H9 (cell line): ENCODE measurements around the gene HEMGN. TPM values are rescaled to one million over a fixed set of nuclear protein-coding genes. Genes with fewer than 3 reads are reported as not detected.

Experiments
- DNase-seq: peaks from one replicate; pipeline ENCODE4 v3.0.0-alpha.2; 2017
- H2AFZ ChIP-seq: one replicate; pipeline ENCODE4 v1.6.1; 2013; ENCODE audit warnings: mild to moderate bottlenecking, low read length, control low read depth, moderate library complexity
- H2AK5ac ChIP-seq: 2 replicates; pipeline ENCODE4 v1.6.1; 2013; ENCODE audit warnings: low read length, control low read depth, mixed read lengths; ENCODE audit not compliant: insufficient read length
- H2BK120ac ChIP-seq: one replicate; pipeline ENCODE4 v1.6.1; 2013; ENCODE audit warnings: low read depth, mild to moderate bottlenecking, low read length, control low read depth, inconsistent platforms; ENCODE audit not compliant: poor library complexity, severe bottlenecking
- H2BK12ac ChIP-seq: 2 replicates; pipeline ENCODE4 v1.6.1; 2013; ENCODE audit warnings: low read length, control low read depth, mixed read lengths, low read depth; ENCODE audit not compliant: insufficient read length
- H2BK15ac ChIP-seq: 2 replicates; pipeline ENCODE4 v1.6.1; 2013; ENCODE audit warnings: low read depth, low read length, control low read depth
- H2BK20ac ChIP-seq: one replicate; pipeline ENCODE4 v1.6.1; 2013; ENCODE audit warnings: low read depth, mild to moderate bottlenecking, low read length, control low read depth, inconsistent platforms; ENCODE audit not compliant: poor library complexity, severe bottlenecking
- H2BK5ac ChIP-seq: 2 replicates; pipeline ENCODE4 v1.6.1; 2013; ENCODE audit warnings: low read length, control low read depth, mixed read lengths; ENCODE audit not compliant: insufficient read length
- H3K14ac ChIP-seq: 2 replicates; pipeline ENCODE4 v1.6.1; 2013; ENCODE audit warnings: low read length, control low read depth; ENCODE audit not compliant: insufficient read depth
- H3K18ac ChIP-seq: 2 replicates; pipeline ENCODE4 v1.6.1; 2013; ENCODE audit warnings: low read depth, mild to moderate bottlenecking, mixed read lengths, low read length, control low read depth; ENCODE audit not compliant: insufficient read length
- H3K23ac ChIP-seq: 2 replicates; pipeline ENCODE4 v1.6.1; 2013; ENCODE audit warnings: low read length, control low read depth, mixed read lengths, low read depth; ENCODE audit not compliant: insufficient read length
- H3K23me2 ChIP-seq: 2 replicates; pipeline ENCODE4 v1.6.1; 2013; ENCODE audit warnings: low read depth, mild to moderate bottlenecking, mixed read lengths, low read length, control low read depth; ENCODE audit not compliant: insufficient read length, poor library complexity, severe bottlenecking
- H3K27ac ChIP-seq: 2 replicates; pipeline ENCODE4 v1.5.1; 2013; ENCODE audit warnings: low read length, control low read depth, mixed read lengths, low read depth; ENCODE audit not compliant: insufficient read length
- H3K27me3 ChIP-seq: 2 replicates; pipeline ENCODE4 v1.6.1; 2013; ENCODE audit warnings: low read length, control low read depth, inconsistent platforms; ENCODE audit not compliant: insufficient read depth
- H3K4ac ChIP-seq: 2 replicates; pipeline ENCODE4 v1.6.1; 2013; ENCODE audit warnings: low read depth, mild to moderate bottlenecking, control low read depth, inconsistent platforms, low read length, moderate library complexity
- H3K4me1 ChIP-seq: 2 replicates; pipeline ENCODE4 v1.6.1; 2013; ENCODE audit warnings: low read length, control low read depth, inconsistent platforms; ENCODE audit not compliant: insufficient read depth
- H3K4me2 ChIP-seq: 2 replicates; pipeline ENCODE4 v1.6.1; 2013; ENCODE audit warnings: low read length, control low read depth, mixed read lengths; ENCODE audit not compliant: insufficient read length, insufficient read depth
- H3K56ac ChIP-seq: 2 replicates; pipeline ENCODE4 v1.6.1; 2013; ENCODE audit warnings: low read depth, mild to moderate bottlenecking, mixed read lengths, low read length, control low read depth; ENCODE audit not compliant: insufficient read length
- H3K79me1 ChIP-seq: 2 replicates; pipeline ENCODE4 v1.6.1; 2013; ENCODE audit warnings: low read depth, mild to moderate bottlenecking, moderate library complexity, low read length, control low read depth, inconsistent platforms; ENCODE audit not compliant: insufficient read depth, poor library complexity, severe bottlenecking
- H3K79me2 ChIP-seq: 2 replicates; pipeline ENCODE4 v1.6.1; 2013; ENCODE audit warnings: low read length, control low read depth, inconsistent platforms; ENCODE audit not compliant: insufficient read depth
- H3K9ac ChIP-seq: 2 replicates; pipeline ENCODE4 v1.6.1; 2013; ENCODE audit warnings: low read length, control low read depth, mixed read lengths; ENCODE audit not compliant: insufficient read length; ENCODE audit errors: extremely low read depth
- H3K9me3 ChIP-seq: one replicate; pipeline ENCODE4 v1.6.1; 2013; ENCODE audit warnings: low read depth, low read length, inconsistent platforms; ENCODE audit not compliant: control insufficient read depth
- H3T11ph ChIP-seq: one replicate; pipeline ENCODE4 v1.6.1; 2013; ENCODE audit warnings: mild to moderate bottlenecking, low read length, control low read depth, inconsistent platforms
- H4K20me1 ChIP-seq: one replicate; pipeline ENCODE4 v1.6.1; 2013; ENCODE audit not compliant: control insufficient read depth, insufficient read length, insufficient read depth
- H4K5ac ChIP-seq: 2 replicates; pipeline ENCODE4 v1.6.1; 2013; ENCODE audit warnings: low read depth, mild to moderate bottlenecking, mixed read lengths, low read length, control low read depth; ENCODE audit not compliant: insufficient read length
- H4K8ac ChIP-seq: replicated peaks from 2 replicates; pipeline ENCODE4 v1.6.1; 2013; ENCODE audit warnings: low read length, control low read depth, mixed read lengths, low read depth; ENCODE audit not compliant: insufficient read length
- H4K91ac ChIP-seq: 2 replicates; pipeline ENCODE4 v1.6.1; 2013; ENCODE audit warnings: low read depth, mild to moderate bottlenecking, moderate library complexity, mixed read lengths, low read length, control low read depth; ENCODE audit not compliant: insufficient read length
- H3K27ac Mint-ChIP-seq, 3 experiments: 2 replicates in 2 of 3; 3 replicates in 1 of 3; pipeline ENCODE4 v1.8.0; 2020 to 2021; ENCODE audit warnings: mixed read lengths in 3 of 3, mild to moderate bottlenecking in 1 of 3, moderate library complexity in 1 of 3
- H3K27me3 Mint-ChIP-seq: 2 replicates; pipeline ENCODE4 v1.8.0; 2021; ENCODE audit warnings: low read depth, mild to moderate bottlenecking, moderate library complexity, mixed read lengths
- H3K36me3 Mint-ChIP-seq, 3 experiments: 2 replicates in 2 of 3; 3 replicates in 1 of 3; pipeline ENCODE4 v1.8.0; 2020 to 2021; ENCODE audit warnings: low read depth in 3 of 3, mixed read lengths in 3 of 3; ENCODE audit not compliant: insufficient read depth in 1 of 3
- H3K4me1 Mint-ChIP-seq, 2 experiments: 2 replicates each; pipeline ENCODE4 v1.8.0; 2020; ENCODE audit warnings: mixed read lengths in 2 of 2
- H3K4me3 Mint-ChIP-seq, 2 experiments: 2 replicates in 1 of 2; 3 replicates in 1 of 2; pipeline ENCODE4 v1.8.0; 2020 to 2021; ENCODE audit warnings: mild to moderate bottlenecking in 2 of 2, mixed read lengths in 2 of 2, moderate library complexity in 1 of 2
- H3K9me3 Mint-ChIP-seq, 2 experiments: 2 replicates in 1 of 2; 3 replicates in 1 of 2; pipeline ENCODE4 v1.8.0; 2020; ENCODE audit warnings: mild to moderate bottlenecking in 2 of 2, mixed read lengths in 2 of 2, moderate library complexity in 1 of 2
- WGBS: extraction: QIAGEN DNeasy Blood & Tissue Kit; methylation state at CpG from one replicate; pipeline ENCODE4 v1.1.7; 2013; ENCODE audit warnings: missing lambda C conversion rate, low lambda C conversion rate, mixed read lengths; ENCODE audit not compliant: insufficient read length; ENCODE audit errors: extremely low coverage; 5-methylcytosine and 5-hydroxymethylcytosine counted together
- total RNA-seq: library from RNA; stranded (reverse); gene quantifications from 2 replicates; pipeline ENCODE4 v1.2.1, GENCODE V29; 2021
- TF ChIP-seq, protein P1 (sequence below): fragments of 200-600 bp; sonication (generic); conservative IDR thresholded peaks from 3 replicates; pipeline ENCODE4 v1.8.0; 2021; ENCODE audit warnings: antibody characterized with exemption, mild to moderate bottlenecking

Gene HEMGN
- total RNA-seq, 1 experiment from 2014 or later = not detected

DNA sequence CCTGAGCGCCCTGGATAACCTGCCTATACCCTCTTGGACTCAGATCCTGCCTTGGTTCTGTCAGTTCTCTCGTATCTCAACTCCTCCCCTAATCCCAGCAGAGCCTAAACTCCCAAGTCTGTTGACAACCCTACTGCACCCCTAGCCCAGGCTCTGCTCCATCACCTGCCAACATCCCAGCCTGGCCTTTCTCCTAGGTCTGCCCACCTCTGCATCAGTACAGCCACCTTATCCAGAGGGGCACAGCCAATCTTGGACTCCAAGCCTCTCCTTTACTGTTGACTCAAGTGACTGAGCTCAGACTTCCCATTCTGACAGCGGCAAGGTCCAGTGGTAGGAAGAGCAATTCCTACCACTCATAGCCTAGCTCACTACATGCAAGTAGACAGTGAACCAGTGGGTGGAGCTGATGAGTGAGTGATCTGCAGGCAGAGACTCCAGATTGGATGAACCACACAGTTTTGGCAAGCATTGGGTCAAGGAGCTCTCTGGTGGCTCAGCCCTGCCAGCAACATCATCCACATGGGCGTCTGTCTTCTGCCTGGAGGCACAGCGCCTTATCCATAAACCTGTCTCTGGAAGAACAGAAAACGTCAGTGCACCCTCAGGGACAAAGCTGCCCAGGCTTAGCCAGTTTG, 42.2 kb downstream of the HEMGN start:
- Histone ChIP-seq H3K27me3 (no peaks in the 10 kb centered on the region), H4K91ac (no peak overlapping the region), H2BK15ac (no peak overlapping the region), H3K56ac (no peak overlapping the region), H4K5ac (no peak overlapping the region), H3K9ac (no peak overlapping the region), H3K4ac (no peak overlapping the region), H2BK120ac (no peak overlapping the region), H2BK5ac (no peak overlapping the region), H4K8ac (no peak overlapping the region), H3K4me1 (no peaks in the 10 kb centered on the region), H3K18ac (no peak overlapping the region), H3K79me1 (no peaks in the 10 kb centered on the region), H2AK5ac (no peak overlapping the region), H2BK12ac (no peak overlapping the region), H3K9me3 (no peaks in the 10 kb centered on the region), H4K20me1 (no peaks in the 10 kb centered on the region), H2BK20ac (no peak overlapping the region), H3K27ac (no peak overlapping the region), H3K23me2 (no peaks in the 10 kb centered on the region), H2AFZ (no peak overlapping the region), H3K4me2 (no peak overlapping the region), H3K79me2 (no peaks in the 10 kb centered on the region), H3T11ph (no peak overlapping the region), H3K14ac (no peak overlapping the region), H3K23ac (no peak overlapping the region)
- H3K27me3 Mint-ChIP-seq = peaks cover 35% of the 10 kb centered on the region
- TF ChIP-seq, protein P1, sequence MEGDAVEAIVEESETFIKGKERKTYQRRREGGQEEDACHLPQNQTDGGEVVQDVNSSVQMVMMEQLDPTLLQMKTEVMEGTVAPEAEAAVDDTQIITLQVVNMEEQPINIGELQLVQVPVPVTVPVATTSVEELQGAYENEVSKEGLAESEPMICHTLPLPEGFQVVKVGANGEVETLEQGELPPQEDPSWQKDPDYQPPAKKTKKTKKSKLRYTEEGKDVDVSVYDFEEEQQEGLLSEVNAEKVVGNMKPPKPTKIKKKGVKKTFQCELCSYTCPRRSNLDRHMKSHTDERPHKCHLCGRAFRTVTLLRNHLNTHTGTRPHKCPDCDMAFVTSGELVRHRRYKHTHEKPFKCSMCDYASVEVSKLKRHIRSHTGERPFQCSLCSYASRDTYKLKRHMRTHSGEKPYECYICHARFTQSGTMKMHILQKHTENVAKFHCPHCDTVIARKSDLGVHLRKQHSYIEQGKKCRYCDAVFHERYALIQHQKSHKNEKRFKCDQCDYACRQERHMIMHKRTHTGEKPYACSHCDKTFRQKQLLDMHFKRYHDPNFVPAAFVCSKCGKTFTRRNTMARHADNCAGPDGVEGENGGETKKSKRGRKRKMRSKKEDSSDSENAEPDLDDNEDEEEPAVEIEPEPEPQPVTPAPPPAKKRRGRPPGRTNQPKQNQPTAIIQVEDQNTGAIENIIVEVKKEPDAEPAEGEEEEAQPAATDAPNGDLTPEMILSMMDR = peak; percentile 58
- peak; percentile 81 for DNase-seq
- no peak overlapping the region for H3K27ac Mint-ChIP-seq
- no peaks in the 10 kb centered on the region for H3K36me3 Mint-ChIP-seq
- peaks cover 0 to under 1% of the 10 kb centered on the region in 2 experiments; a peak in 1 of 4 replicates for H3K4me1 Mint-ChIP-seq
- no peak overlapping the region for H3K4me3 Mint-ChIP-seq
- H3K9me3 Mint-ChIP-seq = peaks cover 0 to 3% of the 10 kb centered on the region in 2 experiments; a peak in 1 of 5 replicates
- no CpG with 5 or more reads among the region's 6 CpGs for WGBS
